ENCODE measurements around the gene CCNY.

DNA sequence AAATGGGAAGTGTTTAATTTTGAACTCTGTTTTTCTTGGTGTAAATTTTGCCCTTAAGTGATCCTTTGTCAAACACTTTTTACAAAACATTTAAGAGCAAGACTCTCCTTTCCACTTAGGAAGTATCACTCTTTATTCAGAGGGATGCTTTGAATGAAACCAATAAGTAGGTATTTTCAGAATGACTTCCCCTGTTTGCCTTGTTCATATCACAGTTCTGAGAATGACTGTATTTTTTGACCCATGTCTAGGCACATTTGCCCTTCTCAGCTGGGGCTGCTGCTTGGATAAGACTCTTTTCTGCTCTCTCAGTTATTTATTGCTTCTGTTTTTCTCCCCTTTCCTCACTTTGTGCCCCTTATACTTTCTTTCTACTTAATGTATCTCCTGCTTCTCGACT, 98.2 kb downstream of the CCNY start:
- TF ChIP-seq, protein P1, sequence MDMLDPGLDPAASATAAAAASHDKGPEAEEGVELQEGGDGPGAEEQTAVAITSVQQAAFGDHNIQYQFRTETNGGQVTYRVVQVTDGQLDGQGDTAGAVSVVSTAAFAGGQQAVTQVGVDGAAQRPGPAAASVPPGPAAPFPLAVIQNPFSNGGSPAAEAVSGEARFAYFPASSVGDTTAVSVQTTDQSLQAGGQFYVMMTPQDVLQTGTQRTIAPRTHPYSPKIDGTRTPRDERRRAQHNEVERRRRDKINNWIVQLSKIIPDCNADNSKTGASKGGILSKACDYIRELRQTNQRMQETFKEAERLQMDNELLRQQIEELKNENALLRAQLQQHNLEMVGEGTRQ (IDR thresholded peaks at IDR 0.05), result no peak
- no peak for TF ChIP-seq MYC (IDR thresholded peaks at IDR 0.05; ENCODE audit: borderline replicate concordance, low read length)
- no peak for TF ChIP-seq RNF2 (IDR thresholded peaks at IDR 0.05; ENCODE audit: borderline replicate concordance, low read depth)
- TF ChIP-seq, protein P2, sequence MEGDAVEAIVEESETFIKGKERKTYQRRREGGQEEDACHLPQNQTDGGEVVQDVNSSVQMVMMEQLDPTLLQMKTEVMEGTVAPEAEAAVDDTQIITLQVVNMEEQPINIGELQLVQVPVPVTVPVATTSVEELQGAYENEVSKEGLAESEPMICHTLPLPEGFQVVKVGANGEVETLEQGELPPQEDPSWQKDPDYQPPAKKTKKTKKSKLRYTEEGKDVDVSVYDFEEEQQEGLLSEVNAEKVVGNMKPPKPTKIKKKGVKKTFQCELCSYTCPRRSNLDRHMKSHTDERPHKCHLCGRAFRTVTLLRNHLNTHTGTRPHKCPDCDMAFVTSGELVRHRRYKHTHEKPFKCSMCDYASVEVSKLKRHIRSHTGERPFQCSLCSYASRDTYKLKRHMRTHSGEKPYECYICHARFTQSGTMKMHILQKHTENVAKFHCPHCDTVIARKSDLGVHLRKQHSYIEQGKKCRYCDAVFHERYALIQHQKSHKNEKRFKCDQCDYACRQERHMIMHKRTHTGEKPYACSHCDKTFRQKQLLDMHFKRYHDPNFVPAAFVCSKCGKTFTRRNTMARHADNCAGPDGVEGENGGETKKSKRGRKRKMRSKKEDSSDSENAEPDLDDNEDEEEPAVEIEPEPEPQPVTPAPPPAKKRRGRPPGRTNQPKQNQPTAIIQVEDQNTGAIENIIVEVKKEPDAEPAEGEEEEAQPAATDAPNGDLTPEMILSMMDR (IDR thresholded peaks at IDR 0.05), result no peak
- no peak for TF ChIP-seq MAZ (IDR thresholded peaks at IDR 0.05; ENCODE audit: borderline replicate concordance, low read depth, low read length)
- no peak for TF ChIP-seq RFX5 (IDR thresholded peaks at IDR 0.05)
- no peak for TF ChIP-seq KDM5A (IDR thresholded peaks at IDR 0.05)
- TF ChIP-seq EP300 (IDR thresholded peaks at IDR 0.05), result no peak
- TF ChIP-seq CEBPB (IDR thresholded peaks at IDR 0.05), result no peak
- no peak for TF ChIP-seq POLR2A (IDR thresholded peaks at IDR 0.05; ENCODE audit: low read length)
- TF ChIP-seq CHD2 (IDR thresholded peaks at IDR 0.05; ENCODE audit: low read length, partially characterized antibody), result no peak
- no peak for TF ChIP-seq SMC3 (IDR thresholded peaks at IDR 0.05)
- no peak for TF ChIP-seq GATA3 (IDR thresholded peaks at IDR 0.05; ENCODE audit: borderline replicate concordance)
